ENCODE measurements around the gene ASTL. TPM values are rescaled to one million over a fixed set of nuclear protein-coding genes. Genes with fewer than 3 reads are reported as not detected.
"Not testable (repeated sequence)": the region's sequence is repeated elsewhere in the genome, so short reads cannot be mapped to it uniquely, and the experiment has no call there.

The ASTL gene
- total and polyA plus RNA-seq, 8 donors = 0.08 TPM; not detected in 7

- intact Hi-C loops (cut with DNase I; ENCODE audit: low total_unique reads) = no loop called here
- 25 to 43% (median 38%) methylated on average over 5 of the region's 5 CpGs for WGBS, 5 donors
- peak in 1 of 2 donors; percentile 38 for DNase-seq
- H3K27ac ChIP-seq = peak overlapping the region in 1 of 5 donors; percentile 31
- H3K9me3 ChIP-seq = peaks cover 0 to 5% (median 3%) of the 10 kb centered on the region in 4 donors
- peaks cover 0 to 22% (median 0%) of the 10 kb centered on the region in 3 donors for H3K27me3 ChIP-seq
- TF ChIP-seq EP300 (IDR thresholded peaks at IDR 0.05) (no peak), POLR2AphosphoS5 (IDR thresholded peaks at IDR 0.05) (no peak), POLR2A (IDR thresholded peaks at IDR 0.05) (no peak)
- TF ChIP-seq, protein P1, sequence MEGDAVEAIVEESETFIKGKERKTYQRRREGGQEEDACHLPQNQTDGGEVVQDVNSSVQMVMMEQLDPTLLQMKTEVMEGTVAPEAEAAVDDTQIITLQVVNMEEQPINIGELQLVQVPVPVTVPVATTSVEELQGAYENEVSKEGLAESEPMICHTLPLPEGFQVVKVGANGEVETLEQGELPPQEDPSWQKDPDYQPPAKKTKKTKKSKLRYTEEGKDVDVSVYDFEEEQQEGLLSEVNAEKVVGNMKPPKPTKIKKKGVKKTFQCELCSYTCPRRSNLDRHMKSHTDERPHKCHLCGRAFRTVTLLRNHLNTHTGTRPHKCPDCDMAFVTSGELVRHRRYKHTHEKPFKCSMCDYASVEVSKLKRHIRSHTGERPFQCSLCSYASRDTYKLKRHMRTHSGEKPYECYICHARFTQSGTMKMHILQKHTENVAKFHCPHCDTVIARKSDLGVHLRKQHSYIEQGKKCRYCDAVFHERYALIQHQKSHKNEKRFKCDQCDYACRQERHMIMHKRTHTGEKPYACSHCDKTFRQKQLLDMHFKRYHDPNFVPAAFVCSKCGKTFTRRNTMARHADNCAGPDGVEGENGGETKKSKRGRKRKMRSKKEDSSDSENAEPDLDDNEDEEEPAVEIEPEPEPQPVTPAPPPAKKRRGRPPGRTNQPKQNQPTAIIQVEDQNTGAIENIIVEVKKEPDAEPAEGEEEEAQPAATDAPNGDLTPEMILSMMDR (IDR thresholded peaks at IDR 0.05) = no peak
- H3K4me1 ChIP-seq = no peaks in the 10 kb centered on the region
- H3K4me3 ChIP-seq = no peak overlapping the region
- no peaks in the 10 kb centered on the region for H3K36me3 ChIP-seq
These were observed 23.6 kb upstream of the ASTL start for GRCh38 chr2:96161898-96162297.

DNA sequence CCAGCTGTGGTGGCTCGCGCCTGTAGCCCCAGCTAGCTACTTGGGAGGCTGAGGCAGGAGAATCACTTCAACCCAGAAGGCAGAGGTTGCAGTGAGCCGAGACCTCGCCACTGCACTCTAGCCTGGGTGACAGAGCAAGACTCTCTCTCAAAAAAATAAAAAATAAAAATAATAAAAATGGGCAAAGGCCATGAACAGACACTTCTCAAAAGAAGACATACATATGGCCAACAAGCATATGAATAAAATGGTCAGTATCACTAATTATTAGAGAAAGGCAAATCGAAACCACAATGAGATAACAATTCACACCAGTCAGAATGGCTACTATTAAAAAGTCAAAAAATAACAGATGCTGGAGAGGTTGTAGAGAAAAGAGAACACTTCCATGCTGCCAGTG is 22.1 kb upstream of the ASTL start:
- H3K27me3 ChIP-seq = peaks cover 0 to 34% (median 0%) of the 10 kb centered on the region in 3 donors
- H3K4me1 ChIP-seq; H3K36me3 ChIP-seq; H3K4me3 ChIP-seq; H3K27ac ChIP-seq; intact Hi-C loops (cut with DNase I; ENCODE audit: low total_unique reads); H3K9me3 ChIP-seq; DNase-seq: not testable (repeated sequence)
- 95 to 99% (median 97%) methylated on average over 5 of the region's 5 CpGs for WGBS, 5 donors

DNA sequence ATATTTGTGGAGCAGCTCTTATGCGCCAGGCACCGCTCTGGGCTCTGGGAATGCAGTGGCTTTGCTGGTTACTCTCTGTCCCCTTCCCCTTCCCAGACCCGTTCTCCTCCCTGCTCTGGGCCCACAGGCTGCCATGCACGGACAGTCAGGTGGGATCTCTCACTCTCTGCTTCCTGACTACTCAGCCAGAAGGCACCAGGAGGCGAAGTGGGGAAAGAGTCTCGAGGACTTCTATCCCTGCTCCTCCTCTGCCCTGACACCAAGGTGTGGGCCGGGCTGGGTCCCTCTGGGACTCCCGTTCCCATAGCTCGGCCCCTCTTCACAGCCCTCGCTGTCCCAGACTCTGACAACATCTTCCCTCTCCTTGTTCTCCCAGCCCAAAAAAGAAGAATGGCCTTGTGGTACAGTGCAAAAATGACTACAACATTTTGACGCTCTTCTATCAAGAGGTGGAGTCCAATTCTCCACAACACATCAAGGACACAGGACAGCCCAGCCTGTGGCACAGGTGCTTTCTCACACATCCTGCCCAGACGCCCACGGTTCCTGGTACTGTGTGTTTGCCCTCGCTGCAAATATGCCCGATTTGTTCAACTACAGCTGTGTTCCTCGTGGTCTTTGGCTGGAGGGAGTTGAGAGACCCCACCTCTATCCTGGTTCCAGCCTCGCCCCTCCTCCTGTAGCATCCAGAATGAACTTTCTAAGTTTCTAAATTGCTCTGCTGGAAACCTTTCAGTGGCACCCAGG is 21.0 kb upstream of the ASTL start:
- DNase-seq = peak in 1 of 2 donors; percentile 20
- Histone ChIP-seq H3K36me3 (no peaks in the 10 kb centered on the region), H3K4me1 (no peaks in the 10 kb centered on the region), H3K4me3 (no peak overlapping the region), H3K27me3 (peaks cover 0 to 32% (median 0%) of the 10 kb centered on the region in 3 donors), H3K9me3 (peaks cover 0 to 5% (median 3%) of the 10 kb centered on the region in 4 donors), H3K27ac (no peak overlapping the region)
- no peak for TF ChIP-seq EP300 (IDR thresholded peaks at IDR 0.05)
- TF ChIP-seq, protein P1 (IDR thresholded peaks at IDR 0.05) = no peak
- no peak for TF ChIP-seq POLR2A (IDR thresholded peaks at IDR 0.05)
- TF ChIP-seq POLR2AphosphoS5 (IDR thresholded peaks at IDR 0.05) = no peak
- WGBS, 5 donors = 75 to 80% (median 76%) methylated on average over 17 of the region's 17 CpGs
- intact Hi-C loops (cut with DNase I; ENCODE audit: low total_unique reads) = no loop called here

DNA sequence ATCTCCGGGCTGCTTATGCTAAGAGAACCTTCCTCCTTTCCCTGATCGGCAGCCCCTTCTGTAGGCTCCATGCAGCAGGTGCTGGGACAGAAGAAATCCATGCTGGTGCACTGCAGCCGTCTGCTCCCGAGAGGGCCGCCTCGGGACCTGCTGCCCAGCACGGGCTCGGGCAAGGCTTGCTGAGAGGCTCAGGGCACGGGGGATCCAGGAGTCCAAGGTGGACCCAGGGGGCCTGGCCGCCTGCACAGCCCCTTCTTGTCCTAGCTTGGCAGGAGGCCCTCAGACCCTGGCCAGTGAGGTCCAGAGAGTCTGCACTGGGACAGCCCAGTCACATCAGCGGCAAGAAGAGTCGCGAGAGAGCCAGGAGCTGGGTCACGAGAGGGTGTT is 20.2 kb upstream of the ASTL start:
- no peak for TF ChIP-seq POLR2A (IDR thresholded peaks at IDR 0.05)
- intact Hi-C loops (cut with DNase I; ENCODE audit: low total_unique reads) = no loop called here
- Histone ChIP-seq H3K4me1 (no peaks in the 10 kb centered on the region), H3K27ac (no peak overlapping the region), H3K36me3 (no peaks in the 10 kb centered on the region), H3K9me3 (peaks cover 0 to 5% (median 3%) of the 10 kb centered on the region in 4 donors), H3K4me3 (no peak overlapping the region), H3K27me3 (peaks cover 0 to 32% (median 0%) of the 10 kb centered on the region in 3 donors)
- peak in 1 of 2 donors; percentile 3 for DNase-seq
- WGBS, 5 donors = 87 to 92% (median 89%) methylated on average over 6 to 14 of the region's 14 CpGs

DNA sequence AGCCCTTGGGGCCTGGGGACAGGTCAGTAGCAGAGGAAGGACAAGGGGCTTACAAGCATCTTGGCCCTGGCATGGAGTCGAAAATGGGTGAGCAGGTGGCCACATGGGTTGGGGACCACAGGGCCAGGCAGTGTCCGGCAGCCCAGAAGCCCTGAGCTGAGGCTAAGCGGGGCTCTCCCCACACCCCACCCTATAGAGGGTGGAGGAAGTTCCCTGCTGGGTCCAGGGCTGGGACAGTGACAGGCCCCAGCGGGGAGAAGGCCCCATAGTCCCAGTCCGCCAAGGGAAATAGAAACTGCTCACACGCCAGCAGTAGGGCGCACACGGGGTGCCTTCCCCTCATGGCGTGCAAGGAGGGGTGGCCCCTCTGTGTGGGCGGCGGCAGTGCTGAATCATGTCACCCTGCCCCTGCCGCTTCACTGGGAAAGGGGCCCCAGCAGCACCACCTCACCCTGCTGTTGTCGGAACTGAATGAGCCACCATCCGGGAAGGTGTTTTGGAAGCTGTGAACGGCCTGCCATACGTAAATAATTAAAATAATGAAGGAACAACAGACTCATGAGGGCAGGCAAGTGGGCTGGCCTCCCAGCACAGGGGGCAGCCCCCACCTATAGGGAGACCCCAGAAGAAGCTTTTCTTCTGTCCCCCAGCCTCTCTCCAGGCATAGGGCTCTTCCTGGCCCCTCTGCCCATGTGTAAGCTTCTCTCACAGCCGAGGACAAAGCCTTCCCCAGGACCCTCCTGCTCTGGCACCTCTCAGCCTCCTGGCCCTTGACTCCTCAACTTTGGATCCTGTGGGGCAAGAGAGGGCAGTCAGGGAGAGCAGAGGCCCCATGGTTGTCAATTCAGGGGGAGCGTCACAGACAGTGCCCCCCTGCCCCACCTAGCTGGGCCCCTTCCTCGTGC is 19.6 kb upstream of the ASTL start:
- TF ChIP-seq, protein P1 (IDR thresholded peaks at IDR 0.05) = no peak
- TF ChIP-seq POLR2A (IDR thresholded peaks at IDR 0.05) (no peak), POLR2AphosphoS5 (IDR thresholded peaks at IDR 0.05) (no peak), EP300 (IDR thresholded peaks at IDR 0.05) (no peak)
- 56 to 64% (median 60%) methylated on average over 11 to 19 of the region's 19 CpGs for WGBS, 5 donors
- no peak overlapping the region for H3K27ac ChIP-seq
- no peak overlapping the region for H3K4me3 ChIP-seq
- H3K36me3 ChIP-seq = no peaks in the 10 kb centered on the region
- H3K4me1 ChIP-seq = no peaks in the 10 kb centered on the region
- peak in 1 of 2 donors; percentile 70 for DNase-seq
- intact Hi-C loops (cut with DNase I; ENCODE audit: low total_unique reads) = no loop called here
- peaks cover 0 to 32% (median 0%) of the 10 kb centered on the region in 3 donors for H3K27me3 ChIP-seq
- H3K9me3 ChIP-seq = peaks cover 0 to 5% (median 3%) of the 10 kb centered on the region in 4 donors
